ENCODE data around the gene STX11.

DNA sequence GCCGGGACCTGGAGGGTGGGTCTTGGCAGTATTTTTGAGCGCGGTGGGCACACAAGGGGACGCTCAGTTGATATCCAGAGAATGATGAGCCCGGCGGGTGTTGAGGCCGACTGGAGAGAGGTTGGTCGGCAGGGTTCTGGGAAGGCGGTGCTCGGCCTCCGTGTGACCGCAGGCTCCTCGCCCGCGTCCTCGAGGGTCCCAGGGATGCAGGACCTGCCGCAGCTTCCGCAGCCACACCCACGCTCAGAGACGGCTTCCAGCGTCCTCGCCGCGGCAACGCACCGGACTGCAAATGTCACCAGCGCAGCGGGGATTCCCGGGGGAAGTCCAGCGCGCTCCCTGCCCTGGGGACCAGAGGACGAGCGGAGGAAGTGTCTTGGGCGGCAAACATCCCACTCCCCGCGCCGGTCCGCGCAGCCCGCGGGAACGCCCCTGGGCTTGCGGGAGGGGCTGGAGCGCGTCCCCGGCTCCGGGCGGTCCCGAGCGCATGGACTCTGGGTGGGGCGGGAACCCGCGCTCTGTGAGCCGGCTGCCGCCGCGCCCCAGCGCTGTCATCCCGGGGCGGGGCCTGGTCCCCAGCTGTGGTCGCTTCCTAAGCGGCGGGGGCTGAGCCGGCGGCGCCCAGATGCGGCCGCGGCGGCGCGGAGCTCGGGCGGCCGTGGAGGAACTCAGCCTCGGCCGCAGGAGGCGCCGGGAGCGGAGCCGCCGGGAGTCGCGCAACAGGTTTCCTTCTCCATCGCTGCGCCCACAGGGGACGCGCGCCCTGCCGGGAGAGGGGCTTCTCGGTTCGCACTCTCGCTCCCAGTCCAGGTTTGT lies at the start of gene STX11:
- TF ChIP-seq EZH2 (IDR thresholded peaks at IDR 0.05; ENCODE audit: insufficient read depth, poor library complexity, severe bottlenecking): no peak
- TF ChIP-seq EZH2phosphoT487 (IDR thresholded peaks at IDR 0.05; ENCODE audit: insufficient read depth, low read depth): no peak

Measured in GM23248 (cell line).